Fibroblast of mammary gland (primary cell): ENCODE data around the gene CHST2.
A peak's percentile ranks its signal among the peaks of the same experiment; 100 is the strongest.

Source experiments
- DNase-seq: peaks from one replicate; pipeline ENCODE4 v3.0.0-alpha.2; 2010; ENCODE audit warnings: low read depth
- H3K4me3 ChIP-seq: 2 replicates; pipeline ENCODE4 v1.5.1; 2011; ENCODE audit warnings: low read depth, mild to moderate bottlenecking, low read length, moderate library complexity; ENCODE audit not compliant: control insufficient read depth
- TF ChIP-seq, protein P1 (sequence below): conservative IDR thresholded peaks from 2 replicates; pipeline ENCODE4 v1.5.1; 2011; ENCODE audit warnings: low read depth, low read length, inconsistent platforms; ENCODE audit not compliant: control insufficient read depth, insufficient read depth

Gene CHST2

DNA sequence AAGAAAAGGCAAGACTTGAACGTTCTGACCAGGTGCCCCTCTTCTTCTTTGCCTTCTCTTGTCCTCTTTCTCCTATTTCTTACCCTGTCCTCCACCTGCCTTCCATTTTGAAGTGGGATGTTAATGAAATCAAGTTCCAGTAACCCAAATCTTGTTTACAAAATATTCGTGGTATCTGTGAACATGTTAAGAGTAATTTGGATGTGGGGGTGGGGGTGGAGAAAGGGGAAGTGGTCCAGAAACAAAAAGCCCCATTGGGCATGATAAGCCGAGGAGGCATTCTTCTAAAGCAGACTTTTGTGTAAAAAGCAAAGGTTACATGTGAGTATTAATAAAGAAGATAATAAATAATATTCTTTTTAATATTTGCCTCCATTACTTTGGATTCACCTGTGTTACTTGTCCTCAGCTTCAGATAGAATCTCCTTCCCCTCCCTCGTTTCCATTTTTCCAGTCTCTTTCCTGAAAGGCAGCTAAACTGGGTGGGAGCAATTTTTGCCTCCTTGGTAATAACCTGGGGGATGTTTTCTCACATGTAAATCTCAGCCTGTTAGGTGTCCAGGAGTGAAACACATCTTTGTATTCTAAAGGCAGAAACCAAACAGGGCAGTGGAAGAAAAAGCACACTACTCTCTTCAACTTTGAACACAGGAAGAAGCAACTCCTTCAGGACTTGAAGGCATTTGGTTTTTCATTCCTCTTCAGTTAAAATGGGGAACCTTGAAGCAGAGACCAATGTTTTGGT is 3.2 kb downstream of the CHST2 start:
- TF ChIP-seq, protein P1, sequence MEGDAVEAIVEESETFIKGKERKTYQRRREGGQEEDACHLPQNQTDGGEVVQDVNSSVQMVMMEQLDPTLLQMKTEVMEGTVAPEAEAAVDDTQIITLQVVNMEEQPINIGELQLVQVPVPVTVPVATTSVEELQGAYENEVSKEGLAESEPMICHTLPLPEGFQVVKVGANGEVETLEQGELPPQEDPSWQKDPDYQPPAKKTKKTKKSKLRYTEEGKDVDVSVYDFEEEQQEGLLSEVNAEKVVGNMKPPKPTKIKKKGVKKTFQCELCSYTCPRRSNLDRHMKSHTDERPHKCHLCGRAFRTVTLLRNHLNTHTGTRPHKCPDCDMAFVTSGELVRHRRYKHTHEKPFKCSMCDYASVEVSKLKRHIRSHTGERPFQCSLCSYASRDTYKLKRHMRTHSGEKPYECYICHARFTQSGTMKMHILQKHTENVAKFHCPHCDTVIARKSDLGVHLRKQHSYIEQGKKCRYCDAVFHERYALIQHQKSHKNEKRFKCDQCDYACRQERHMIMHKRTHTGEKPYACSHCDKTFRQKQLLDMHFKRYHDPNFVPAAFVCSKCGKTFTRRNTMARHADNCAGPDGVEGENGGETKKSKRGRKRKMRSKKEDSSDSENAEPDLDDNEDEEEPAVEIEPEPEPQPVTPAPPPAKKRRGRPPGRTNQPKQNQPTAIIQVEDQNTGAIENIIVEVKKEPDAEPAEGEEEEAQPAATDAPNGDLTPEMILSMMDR = no peak
- no peak for DNase-seq
- peak overlapping the region; percentile 36 for H3K4me3 ChIP-seq

DNA sequence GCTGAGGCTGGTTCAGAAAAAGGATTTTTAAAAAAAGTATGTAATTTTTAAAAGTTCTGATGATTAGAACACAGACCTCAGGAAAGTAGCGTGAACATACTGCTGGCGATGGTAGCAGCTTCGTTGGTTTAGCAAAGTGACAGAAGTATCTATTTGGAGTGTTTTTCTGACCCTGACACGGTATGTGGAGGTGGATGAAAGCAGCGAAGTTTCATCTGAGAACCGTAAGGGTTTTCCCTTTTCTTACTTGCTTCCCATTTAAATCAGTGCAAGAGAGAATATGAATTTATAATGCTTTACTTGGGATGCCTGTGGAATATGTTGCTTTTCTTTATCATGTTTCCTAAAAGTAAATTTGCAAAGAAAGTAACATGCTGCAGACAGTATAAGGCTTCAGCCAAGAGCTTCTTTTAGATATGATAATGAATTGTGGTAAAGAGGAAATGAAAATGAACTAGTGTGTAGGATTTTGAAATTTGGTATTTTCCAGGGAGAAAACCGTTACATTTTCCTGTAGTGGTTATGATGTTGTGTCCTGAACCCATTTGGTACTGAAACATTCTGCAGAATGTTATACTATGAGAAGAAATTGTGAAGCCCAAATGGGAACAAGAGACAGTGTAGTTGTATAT is 3.9 kb downstream of the CHST2 start:
- DNase-seq = no peak
- H3K4me3 ChIP-seq = peak overlapping the region; percentile 36

DNA sequence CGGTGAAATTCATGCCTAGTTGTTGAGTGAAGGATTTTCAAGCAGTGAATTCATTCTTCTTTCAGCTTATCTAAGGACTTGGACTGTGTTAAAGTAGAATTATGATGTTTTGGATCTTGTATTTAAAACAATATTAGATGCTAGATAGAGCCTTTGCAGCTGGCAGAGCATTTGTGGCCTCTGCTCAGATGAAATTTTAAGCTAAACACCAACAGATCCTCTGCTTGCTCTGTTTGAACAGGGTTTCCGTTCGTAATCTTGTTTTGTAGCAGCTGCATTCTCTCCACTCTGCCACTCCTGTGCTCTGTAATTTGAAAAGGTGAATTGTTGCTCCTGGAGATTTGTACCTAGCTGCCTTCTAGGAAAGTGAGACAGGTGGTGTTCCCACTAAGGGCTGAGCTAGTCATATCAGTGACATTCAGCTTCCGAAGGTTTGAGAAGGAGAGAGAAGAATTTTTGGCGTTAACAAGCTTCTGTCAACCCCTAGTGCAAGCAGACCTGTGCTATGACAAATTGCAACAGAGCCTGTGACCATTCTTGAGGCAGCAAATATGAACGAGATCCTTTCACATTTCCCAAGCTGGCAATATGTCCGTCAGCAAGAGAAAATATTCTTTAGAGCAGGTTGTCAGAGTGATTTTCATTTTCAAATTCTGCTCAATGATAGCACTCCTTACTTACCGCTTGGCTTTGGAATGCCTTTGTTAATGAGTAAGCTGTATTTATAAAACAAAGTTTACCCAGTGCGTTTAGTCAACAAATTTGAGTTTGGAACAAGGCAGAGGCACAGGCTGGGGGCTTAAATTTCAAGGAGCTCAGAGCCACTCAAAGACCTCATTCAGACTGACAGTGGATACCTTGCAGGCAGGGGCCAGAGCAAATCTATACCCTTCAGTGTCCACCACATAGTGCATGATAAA is 5.3 kb downstream of the CHST2 start:
- DNase-seq = no peak
- TF ChIP-seq, protein P1 = no peak
- H3K4me3 ChIP-seq = peak overlapping the region; percentile 13

More for the DNA sequence above, 3.9 kb downstream of the CHST2 start:
- TF ChIP-seq, protein P1 = no peak

DNA sequence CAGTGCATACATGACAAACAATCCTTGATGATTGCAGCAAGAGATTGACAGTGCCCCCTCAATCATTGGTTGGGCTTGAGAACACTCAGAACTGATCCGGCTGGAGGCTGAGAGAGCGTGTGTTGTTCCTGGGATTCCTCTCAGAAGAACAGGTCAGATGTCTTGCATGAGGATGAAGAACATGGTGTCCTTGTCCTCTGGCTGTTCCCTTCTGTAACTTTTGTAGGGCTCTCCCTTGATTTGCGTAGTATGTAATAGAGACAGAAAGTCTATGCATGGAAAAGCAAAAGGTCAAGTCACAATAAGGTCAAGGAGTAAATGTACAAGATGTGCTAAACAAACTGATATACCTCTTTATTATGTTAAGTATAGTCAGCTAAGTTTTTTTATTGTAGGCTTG is 8.2 kb downstream of the CHST2 start:
- no peak overlapping the region for H3K4me3 ChIP-seq
- TF ChIP-seq, protein P1 = no peak
- DNase-seq = no peak

DNA sequence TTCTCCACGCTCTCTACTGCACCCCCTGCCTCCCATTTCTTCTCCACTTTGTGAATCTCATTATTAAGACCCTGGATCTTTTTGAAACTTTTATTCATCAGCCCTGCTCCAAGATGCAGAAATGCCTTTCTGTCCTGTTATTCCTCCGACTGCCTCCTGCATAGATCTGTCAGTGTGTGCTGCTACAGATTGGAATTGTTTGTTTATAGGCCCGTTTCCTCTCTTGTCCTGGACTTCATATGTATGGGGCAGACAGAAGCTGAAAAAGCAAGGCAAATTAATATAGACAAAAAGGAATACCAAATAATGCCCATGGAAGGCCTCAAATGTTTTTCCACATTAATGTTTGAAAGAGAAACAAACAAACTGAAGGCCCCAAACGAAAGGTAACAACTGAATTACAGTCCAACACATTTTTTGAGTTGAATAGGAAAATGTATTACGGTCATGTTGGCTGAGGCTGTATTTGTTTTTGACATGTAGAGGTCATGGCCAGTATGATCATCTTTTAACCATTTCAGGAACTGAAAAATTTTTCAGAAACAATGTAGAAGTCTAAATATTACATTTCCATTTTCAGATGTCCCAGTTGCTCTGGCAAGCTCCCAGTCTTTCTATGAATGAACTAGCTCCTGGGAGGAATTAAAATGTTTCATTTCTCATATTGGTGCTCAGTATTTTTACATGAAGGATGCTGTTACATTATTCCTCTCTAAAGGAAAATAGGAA is 8.8 kb downstream of the CHST2 start:
- DNase-seq = no peak
- TF ChIP-seq, protein P1 = no peak
- H3K4me3 ChIP-seq = no peak overlapping the region
